Measurements from ENCODE around the gene ELOVL2.
"Not testable (repeated sequence)": the region's sequence is repeated elsewhere in the genome, so short reads cannot be mapped to it uniquely, and the experiment has no call there.

ELOVL2 gene

GRCh38 chr6:11021003-11021402 lies 23.1 kb downstream of the ELOVL2 start:
- DNase-seq = no peak

GRCh38 chr6:11018225-11018624 lies 25.9 kb downstream of the ELOVL2 start:
- DNase-seq = no peak

- no peak for DNase-seq
Measured at GRCh38 chr6:11017090-11017489, 27.0 kb downstream of the ELOVL2 start.

- DNase-seq = no peak
Measured at GRCh38 chr6:11016452-11016851, 27.7 kb downstream of the ELOVL2 start.

GRCh38 chr6:11015102-11015501 lies 29.0 kb downstream of the ELOVL2 start:
- no peak for DNase-seq

GRCh38 chr6:11013721-11014070 lies 30.4 kb downstream of the ELOVL2 start:
- no peak for DNase-seq

- DNase-seq = no peak
Measured at GRCh38 chr6:11012976-11013720, 31.0 kb downstream of the ELOVL2 start.

- no peak for DNase-seq
Measured at GRCh38 chr6:11012295-11012754, 31.8 kb downstream of the ELOVL2 start.

GRCh38 chr6:11011787-11012234 lies 32.3 kb downstream of the ELOVL2 start:
- no peak for DNase-seq

GRCh38 chr6:11009353-11009752 lies 34.8 kb downstream of the ELOVL2 start:
- no peak for DNase-seq

- DNase-seq = no peak
Measured at GRCh38 chr6:11008821-11009220, 35.3 kb downstream of the ELOVL2 start.

GRCh38 chr6:11007715-11008608 lies 36.1 kb downstream of the ELOVL2 start:
- DNase-seq = no peak

- DNase-seq = no peak
Measured at GRCh38 chr6:11006061-11006460, 38.0 kb downstream of the ELOVL2 start.

GRCh38 chr6:11003297-11003696 lies 40.8 kb downstream of the ELOVL2 start:
- not testable (repeated sequence) for DNase-seq

- DNase-seq = no peak
Measured at GRCh38 chr6:11002176-11002575, 41.9 kb downstream of the ELOVL2 start.

- no peak for DNase-seq
Measured at GRCh38 chr6:10999994-11000393, 44.1 kb downstream of the ELOVL2 start.

- no peak for DNase-seq
Measured at GRCh38 chr6:10995114-10995707, 48.9 kb downstream of the ELOVL2 start.

- DNase-seq = no peak
Measured at GRCh38 chr6:10993896-10994295, 50.2 kb downstream of the ELOVL2 start.

GRCh38 chr6:10991115-10991514 lies 53.0 kb downstream of the ELOVL2 start:
- DNase-seq = no peak

- no peak for DNase-seq
Measured at GRCh38 chr6:10989587-10989986, 54.5 kb downstream of the ELOVL2 start.

GRCh38 chr6:10984959-10985358 lies 59.1 kb downstream of the ELOVL2 start:
- DNase-seq = not testable (repeated sequence)

GRCh38 chr6:10981409-10981808 lies 62.7 kb downstream of the ELOVL2 start:
- DNase-seq = no peak

GRCh38 chr6:10979603-10980002 lies 64.5 kb downstream of the ELOVL2 start:
- no peak for DNase-seq
